HG03196 (cell line): Measurements from ENCODE around the gene MYO18A.

ENCODE experiments used
- ATAC-seq: cut with Tn5 transposase; IDR thresholded peaks from one replicate; pipeline ENCODE4 v1.9.1; 2021; ENCODE audit not compliant: unreplicated experiment

Gene MYO18A

GRCh38 chr17:29059281-29059680, 120.9 kb downstream of the MYO18A start:
- ATAC-seq = no peak

GRCh38 chr17:29058391-29058790, 121.8 kb downstream of the MYO18A start:
- no peak for ATAC-seq

GRCh38 chr17:29057361-29057760, 122.8 kb downstream of the MYO18A start:
- ATAC-seq = no peak

- no peak for ATAC-seq
These were observed 125.4 kb downstream of the MYO18A start for GRCh38 chr17:29054835-29055234.

- ATAC-seq = no peak
These were observed 128.5 kb downstream of the MYO18A start for GRCh38 chr17:29051731-29052130.

GRCh38 chr17:29051194-29051593, 129.0 kb downstream of the MYO18A start:
- no peak for ATAC-seq

GRCh38 chr17:29050176-29050575, 130.0 kb downstream of the MYO18A start:
- no peak for ATAC-seq

GRCh38 chr17:29049541-29050145, 130.6 kb downstream of the MYO18A start:
- ATAC-seq = no peak

- ATAC-seq = no peak
These were observed 131.5 kb downstream of the MYO18A start for GRCh38 chr17:29048440-29049368.

GRCh38 chr17:29046473-29046839, 133.7 kb downstream of the MYO18A start:
- no peak for ATAC-seq

GRCh38 chr17:29045734-29046472, 134.3 kb downstream of the MYO18A start:
- no peak for ATAC-seq

GRCh38 chr17:29045026-29045425, 135.2 kb downstream of the MYO18A start:
- ATAC-seq = no peak

- ATAC-seq = no peak
These were observed 136.6 kb downstream of the MYO18A start for GRCh38 chr17:29043539-29044145.

GRCh38 chr17:29042679-29043538, 137.3 kb downstream of the MYO18A start, which contains the start of gene PIPOX:
Gene PIPOX, plus strand, starts transcription at chr17:29043141. Its CDS starts 85 bp downstream, at chr17:29043226.
- ATAC-seq = no peak

GRCh38 chr17:29042026-29042678, 138.0 kb downstream of the MYO18A start:
- ATAC-seq = no peak

- ATAC-seq = no peak
These were observed 138.6 kb downstream of the MYO18A start for GRCh38 chr17:29041571-29041970.

- ATAC-seq = no peak
These were observed 139.1 kb downstream of the MYO18A start for GRCh38 chr17:29041091-29041490.

GRCh38 chr17:29039764-29040598, 140.2 kb downstream of the MYO18A start:
- no peak for ATAC-seq
